ENCODE data around the gene ENPP1.

Gene ENPP1

DNA sequence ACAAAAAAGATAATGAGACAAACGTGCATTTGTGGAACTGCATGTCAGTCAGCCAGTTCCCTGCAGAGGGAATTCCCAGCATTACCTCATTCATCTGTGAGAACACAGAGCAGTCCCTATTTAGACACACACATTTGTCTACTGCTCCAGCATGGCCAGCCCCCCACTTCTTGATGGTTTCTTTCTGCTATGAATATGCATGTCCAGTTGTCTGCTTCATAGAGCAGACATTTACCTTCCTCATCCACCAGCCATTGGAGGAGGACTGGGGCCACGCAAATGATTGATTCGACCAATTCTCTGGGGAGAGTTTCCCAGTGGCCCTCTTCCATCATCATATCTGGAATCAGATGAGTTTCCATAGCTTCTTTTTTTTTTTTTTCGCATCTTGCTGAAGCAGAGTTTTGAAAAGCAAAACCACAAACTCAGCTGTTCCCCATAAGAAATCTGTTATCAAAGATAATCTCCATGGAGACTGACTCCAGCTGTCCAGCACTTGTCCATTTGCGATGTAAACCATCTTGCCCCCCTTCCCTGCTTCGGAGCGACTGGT lies 11.8 kb downstream of the ENPP1 start:
- TF ChIP-seq, protein P1, sequence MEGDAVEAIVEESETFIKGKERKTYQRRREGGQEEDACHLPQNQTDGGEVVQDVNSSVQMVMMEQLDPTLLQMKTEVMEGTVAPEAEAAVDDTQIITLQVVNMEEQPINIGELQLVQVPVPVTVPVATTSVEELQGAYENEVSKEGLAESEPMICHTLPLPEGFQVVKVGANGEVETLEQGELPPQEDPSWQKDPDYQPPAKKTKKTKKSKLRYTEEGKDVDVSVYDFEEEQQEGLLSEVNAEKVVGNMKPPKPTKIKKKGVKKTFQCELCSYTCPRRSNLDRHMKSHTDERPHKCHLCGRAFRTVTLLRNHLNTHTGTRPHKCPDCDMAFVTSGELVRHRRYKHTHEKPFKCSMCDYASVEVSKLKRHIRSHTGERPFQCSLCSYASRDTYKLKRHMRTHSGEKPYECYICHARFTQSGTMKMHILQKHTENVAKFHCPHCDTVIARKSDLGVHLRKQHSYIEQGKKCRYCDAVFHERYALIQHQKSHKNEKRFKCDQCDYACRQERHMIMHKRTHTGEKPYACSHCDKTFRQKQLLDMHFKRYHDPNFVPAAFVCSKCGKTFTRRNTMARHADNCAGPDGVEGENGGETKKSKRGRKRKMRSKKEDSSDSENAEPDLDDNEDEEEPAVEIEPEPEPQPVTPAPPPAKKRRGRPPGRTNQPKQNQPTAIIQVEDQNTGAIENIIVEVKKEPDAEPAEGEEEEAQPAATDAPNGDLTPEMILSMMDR (IDR thresholded peaks at IDR 0.05; ENCODE audit: insufficient read depth, low read length, poor library complexity, severe bottlenecking), result no peak
- no peak for DNase-seq (ENCODE audit: extremely low read depth, insufficient read length)
- Histone ChIP-seq H3K4me3 (replicated peaks; ENCODE audit: low read depth, low read length) (no peak overlapping the region), H3K27me3 (replicated peaks; ENCODE audit: control insufficient read depth, insufficient read depth, low read length) (no peaks in the 10 kb centered on the region; the same call in 1 of the 2 replicates), H3K36me3 (ENCODE audit: control insufficient read depth, insufficient read depth, low read length) (no peaks in the 10 kb centered on the region)

- no peak for DNase-seq (ENCODE audit: extremely low read depth, insufficient read length)
- H3K4me3 ChIP-seq (replicated peaks; ENCODE audit: low read depth, low read length), result no peak overlapping the region
- TF ChIP-seq, protein P1 (IDR thresholded peaks at IDR 0.05; ENCODE audit: insufficient read depth, low read length, poor library complexity, severe bottlenecking), result no peak
- H3K27me3 ChIP-seq (replicated peaks; ENCODE audit: control insufficient read depth, insufficient read depth, low read length), result no peaks in the 10 kb centered on the region
- no peaks in the 10 kb centered on the region for H3K36me3 ChIP-seq (ENCODE audit: control insufficient read depth, insufficient read depth, low read length)
These were observed 13.4 kb downstream of the ENPP1 start for GRCh38 chr6:131821010-131821807.

DNA sequence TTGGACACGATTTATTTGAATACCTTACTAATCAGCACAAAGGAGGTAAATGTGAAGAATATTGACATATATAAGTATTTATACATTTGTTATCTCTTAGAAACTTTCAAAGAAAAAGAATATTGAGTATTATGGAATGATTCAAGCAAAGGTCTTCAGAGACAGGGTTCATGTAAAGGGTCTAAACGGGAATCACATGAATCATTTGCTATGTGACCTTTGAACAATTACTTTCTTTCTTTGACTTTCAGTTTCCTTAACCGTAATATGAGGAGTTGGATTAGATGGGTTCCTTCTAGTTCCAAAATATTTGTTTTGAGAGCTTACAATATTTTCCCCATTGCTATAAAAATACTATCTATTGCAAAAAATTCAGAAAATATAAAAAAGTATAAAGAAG lies 14.3 kb downstream of the ENPP1 start:
- no peaks in the 10 kb centered on the region for H3K36me3 ChIP-seq (ENCODE audit: control insufficient read depth, insufficient read depth, low read length)
- DNase-seq (ENCODE audit: extremely low read depth, insufficient read length), result no peak
- H3K27me3 ChIP-seq (replicated peaks; ENCODE audit: control insufficient read depth, insufficient read depth, low read length), result no peaks in the 10 kb centered on the region
- TF ChIP-seq, protein P1 (IDR thresholded peaks at IDR 0.05; ENCODE audit: insufficient read depth, low read length, poor library complexity, severe bottlenecking), result no peak
- H3K4me3 ChIP-seq (replicated peaks; ENCODE audit: low read depth, low read length), result no peak overlapping the region

DNA sequence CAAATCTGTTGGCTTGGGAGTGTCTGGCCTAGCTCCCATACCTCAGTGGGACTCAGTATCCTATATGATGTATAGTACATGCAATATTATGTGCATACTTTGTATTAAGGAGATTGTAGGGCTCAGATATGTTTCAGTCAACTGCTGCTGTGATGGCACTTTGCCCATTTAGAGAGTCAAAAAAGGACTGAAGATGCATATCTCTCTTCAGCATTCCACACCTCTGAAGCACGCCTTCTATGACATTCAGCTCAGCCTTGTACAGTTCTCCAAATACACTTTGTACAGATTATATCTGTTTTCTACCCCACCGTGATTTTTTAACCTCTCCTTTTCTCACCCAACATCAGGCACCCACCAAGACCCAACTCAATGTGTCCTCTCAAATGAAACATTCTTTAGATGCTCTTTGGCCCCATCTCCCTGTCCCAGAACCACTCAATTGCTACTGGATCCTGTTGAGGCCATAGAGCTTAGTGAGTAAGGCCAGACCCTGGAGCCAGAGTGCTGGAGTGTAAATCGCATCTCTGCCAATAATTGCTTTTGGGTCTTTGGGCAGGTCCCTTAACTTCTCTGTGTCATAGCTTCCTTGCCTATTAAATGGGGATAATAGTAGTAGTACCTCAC lies 15.6 kb downstream of the ENPP1 start:
- H3K4me3 ChIP-seq (replicated peaks; ENCODE audit: low read depth, low read length), result no peak overlapping the region
- H3K36me3 ChIP-seq (ENCODE audit: control insufficient read depth, insufficient read depth, low read length), result no peaks in the 10 kb centered on the region
- TF ChIP-seq, protein P1 (IDR thresholded peaks at IDR 0.05; ENCODE audit: insufficient read depth, low read length, poor library complexity, severe bottlenecking), result no peak
- H3K27me3 ChIP-seq (replicated peaks; ENCODE audit: control insufficient read depth, insufficient read depth, low read length), result no peaks in the 10 kb centered on the region
- DNase-seq (ENCODE audit: extremely low read depth, insufficient read length), result no peak

DNA sequence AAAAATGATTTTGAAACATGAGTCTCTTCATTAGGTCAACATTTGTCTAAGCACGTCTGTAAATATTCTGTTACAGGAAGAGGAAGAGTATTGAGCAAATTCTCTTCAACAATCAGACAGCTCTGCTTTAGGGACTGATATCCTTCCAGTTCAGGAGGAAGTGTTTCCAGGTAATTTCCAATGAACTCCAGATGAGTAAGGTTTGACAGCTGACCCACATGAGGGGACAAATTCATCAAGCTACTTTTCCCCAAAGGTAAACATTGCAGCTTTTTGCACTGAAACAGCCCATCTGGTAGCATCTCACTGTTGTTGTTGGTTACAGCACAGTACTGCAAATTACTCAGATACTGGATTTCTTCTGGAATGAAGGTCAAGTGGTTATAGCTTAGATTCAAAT lies 18.1 kb downstream of the ENPP1 start:
- TF ChIP-seq, protein P1 (IDR thresholded peaks at IDR 0.05; ENCODE audit: insufficient read depth, low read length, poor library complexity, severe bottlenecking), result no peak
- no peaks in the 10 kb centered on the region for H3K27me3 ChIP-seq (replicated peaks; ENCODE audit: control insufficient read depth, insufficient read depth, low read length)
- H3K4me3 ChIP-seq (replicated peaks; ENCODE audit: low read depth, low read length), result no peak overlapping the region
- no peaks in the 10 kb centered on the region for H3K36me3 ChIP-seq (ENCODE audit: control insufficient read depth, insufficient read depth, low read length)
- no peak for DNase-seq (ENCODE audit: extremely low read depth, insufficient read length)
